Activated gamma-delta T cell treated with Interleukin-2 at 50 U/mL for 16 hours (primary cell): ENCODE results near the gene ZDHHC1.

Experiments
- DNase-seq: peaks from one replicate; pipeline ENCODE4 v3.0.0-alpha.2; 2020

The ZDHHC1 gene

GRCh38 chr16:67446968-67447507 lies 30.8 kb upstream of the ZDHHC1 start:
- DNase-seq = no peak

GRCh38 chr16:67445913-67446907 lies 29.9 kb upstream of the ZDHHC1 start:
- no peak for DNase-seq

- DNase-seq = no peak
Observed at GRCh38 chr16:67445441-67445912, 29.2 kb upstream of the ZDHHC1 start.

- DNase-seq = no peak
Observed at GRCh38 chr16:67445126-67445426, 28.8 kb upstream of the ZDHHC1 start.

GRCh38 chr16:67444259-67445125 lies 28.2 kb upstream of the ZDHHC1 start:
- no peak for DNase-seq

GRCh38 chr16:67443265-67443664 lies 27.0 kb upstream of the ZDHHC1 start:
- no peak for DNase-seq

- no peak for DNase-seq
Observed at GRCh38 chr16:67442581-67443255, 26.4 kb upstream of the ZDHHC1 start.

GRCh38 chr16:67441907-67442306 lies 25.6 kb upstream of the ZDHHC1 start:
- DNase-seq = no peak

- DNase-seq = no peak
Observed at GRCh38 chr16:67441271-67441753, 25.0 kb upstream of the ZDHHC1 start.

GRCh38 chr16:67438824-67439393 lies 22.6 kb upstream of the ZDHHC1 start:
- DNase-seq = no peak

GRCh38 chr16:67438098-67438791 lies 22.0 kb upstream of the ZDHHC1 start:
- no peak for DNase-seq

GRCh38 chr16:67437513-67437912 lies 21.2 kb upstream of the ZDHHC1 start:
- no peak for DNase-seq

- DNase-seq = no peak
Observed at GRCh38 chr16:67436640-67437193, 20.4 kb upstream of the ZDHHC1 start.

- no peak for DNase-seq
Observed at GRCh38 chr16:67435758-67436164, 19.5 kb upstream of the ZDHHC1 start.

- no peak for DNase-seq
Observed at GRCh38 chr16:67433131-67433719, 16.9 kb upstream of the ZDHHC1 start.

GRCh38 chr16:67432506-67432890 lies 16.2 kb upstream of the ZDHHC1 start:
- no peak for DNase-seq

- DNase-seq = no peak
Observed at GRCh38 chr16:67431775-67432505, 15.7 kb upstream of the ZDHHC1 start.

- no peak for DNase-seq
Observed at GRCh38 chr16:67430977-67431774, 14.9 kb upstream of the ZDHHC1 start, which contains the start of gene HSD11B2. TSS of gene HSD11B2 (plus strand) at chr16:67431121. CDS start at chr16:67431249, 128 bp downstream.

GRCh38 chr16:67430504-67430976 lies 14.3 kb upstream of the ZDHHC1 start:
- DNase-seq = no peak
